Measurements from ENCODE around the gene EML6. TPM values are rescaled to one million over a fixed set of nuclear protein-coding genes. Genes with fewer than 3 reads are reported as not detected.

EML6 gene
- total and polyA plus RNA-seq, 4 donors, result 0.94 to 5.1 (median 2.0) TPM

- no peaks in the 10 kb centered on the region for H3K36me3 ChIP-seq (ENCODE audit: control insufficient read depth in 4 of 4, insufficient read depth in 4 of 4, low read length in 4 of 4)
- no peak for TF ChIP-seq CTCF (IDR thresholded peaks at IDR 0.05; ENCODE audit: control extremely low read depth, extremely low read depth)
- no peak overlapping the region for H3K27ac ChIP-seq (ENCODE audit: low read depth in 1 of 2, low read length in 1 of 2)
- H3K9ac ChIP-seq (ENCODE audit: insufficient read depth in 1 of 2, low read length in 2 of 2), result no peak overlapping the region
- peaks cover 0 to 49% (median 46%) of the 10 kb centered on the region in 3 donors for H3K27me3 ChIP-seq (ENCODE audit: control insufficient read depth in 3 of 3, insufficient read depth in 3 of 3, low read length in 2 of 3)
- peaks cover 0 to 16% (median 0%) of the 10 kb centered on the region in 5 donors for H3K4me1 ChIP-seq (ENCODE audit: control insufficient read depth in 5 of 5, insufficient read depth in 5 of 5, low read length in 5 of 5)
- ATAC-seq (ENCODE audit: insufficient read depth, low FRiP score) (no peak), DNase-seq (no peak)
- H3K4me3 ChIP-seq, result no peak overlapping the region
- 28 to 41% methylated on average over 2 of the region's 2 CpGs for WGBS, 2 donors
- no peaks in the 10 kb centered on the region for H3K9me3 ChIP-seq (ENCODE audit: control insufficient read depth in 4 of 4, insufficient read depth in 3 of 4, low read length in 3 of 4)
Measured at GRCh38 chr2:54726940-54727339, 3.5 kb downstream of the EML6 start.

DNA sequence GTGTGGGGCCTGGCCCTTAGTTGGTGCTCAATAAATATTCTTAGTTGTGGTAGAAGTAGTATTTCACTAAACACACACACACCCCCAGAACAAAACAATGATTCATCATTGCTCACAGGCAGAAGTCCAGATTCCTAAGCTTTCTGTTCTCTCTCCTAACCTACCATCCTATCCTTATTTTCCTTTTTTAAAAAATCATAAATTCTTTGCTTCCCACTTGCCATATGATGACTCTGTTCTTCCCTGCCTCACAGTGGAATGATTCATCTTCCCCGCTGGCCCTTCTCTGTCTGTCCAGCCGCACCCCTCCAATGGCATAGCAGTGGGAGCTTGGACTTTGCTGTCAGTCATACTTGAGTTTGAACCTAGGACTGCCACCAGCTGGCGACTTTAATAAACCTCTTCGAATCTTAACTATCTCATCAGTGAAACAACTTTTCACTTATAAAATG, 5.2 kb downstream of the EML6 start:
- no peak overlapping the region for H3K9ac ChIP-seq (ENCODE audit: insufficient read depth in 1 of 2, low read length in 2 of 2)
- ATAC-seq (ENCODE audit: insufficient read depth, low FRiP score), result no peak
- H3K27ac ChIP-seq (ENCODE audit: low read depth in 1 of 2, low read length in 1 of 2), result no peak overlapping the region
- H3K27me3 ChIP-seq (ENCODE audit: control insufficient read depth in 3 of 3, insufficient read depth in 3 of 3, low read length in 2 of 3), result peaks cover 0 to 49% (median 46%) of the 10 kb centered on the region in 3 donors
- H3K36me3 ChIP-seq (ENCODE audit: control insufficient read depth in 4 of 4, insufficient read depth in 4 of 4, low read length in 4 of 4), result no peaks in the 10 kb centered on the region
- WGBS, 2 donors, result 88 to 92% methylated on average over 4 of the region's 4 CpGs
- DNase-seq, result no peak
- no peak for TF ChIP-seq CTCF (IDR thresholded peaks at IDR 0.05; ENCODE audit: control extremely low read depth, extremely low read depth)
- peaks cover 0 to 9% (median 0%) of the 10 kb centered on the region in 5 donors for H3K4me1 ChIP-seq (ENCODE audit: control insufficient read depth in 5 of 5, insufficient read depth in 5 of 5, low read length in 5 of 5)
- no peaks in the 10 kb centered on the region for H3K9me3 ChIP-seq (ENCODE audit: control insufficient read depth in 4 of 4, insufficient read depth in 3 of 4, low read length in 3 of 4)
- H3K4me3 ChIP-seq, result no peak overlapping the region

GRCh38 chr2:54735636-54736035, 12.2 kb downstream of the EML6 start:
- 23 to 39% methylated on average over 2 of the region's 2 CpGs for WGBS, 2 donors

More at GRCh38 chr2:54735636-54736035, 12.2 kb downstream of the EML6 start:
- no peaks in the 10 kb centered on the region for H3K27me3 ChIP-seq (ENCODE audit: control insufficient read depth in 3 of 3, insufficient read depth in 3 of 3, low read length in 2 of 3)
- H3K9me3 ChIP-seq (ENCODE audit: control insufficient read depth in 4 of 4, insufficient read depth in 3 of 4, low read length in 3 of 4), result no peaks in the 10 kb centered on the region
- DNase-seq (no peak), ATAC-seq (ENCODE audit: insufficient read depth, low FRiP score) (no peak)
- no peaks in the 10 kb centered on the region for H3K36me3 ChIP-seq (ENCODE audit: control insufficient read depth in 4 of 4, insufficient read depth in 4 of 4, low read length in 4 of 4)
- H3K9ac ChIP-seq (ENCODE audit: insufficient read depth in 1 of 2, low read length in 2 of 2), result no peak overlapping the region
- no peak overlapping the region for H3K27ac ChIP-seq (ENCODE audit: low read depth in 1 of 2, low read length in 1 of 2)
- TF ChIP-seq CTCF (IDR thresholded peaks at IDR 0.05; ENCODE audit: control extremely low read depth, extremely low read depth), result no peak
- no peaks in the 10 kb centered on the region for H3K4me1 ChIP-seq (ENCODE audit: control insufficient read depth in 5 of 5, insufficient read depth in 5 of 5, low read length in 5 of 5)
- no peak overlapping the region for H3K4me3 ChIP-seq
